SK-N-MC (cell line): ENCODE data around the gene BRSK2.

Experiments used
- EZH2 ChIP-seq: fragments of 200-600 bp; sonication (generic); IDR thresholded peaks from one replicate; pipeline ENCODE4 v1.6.1; 2017; ENCODE audit warnings: antibody characterized with exemption
- POLR2AphosphoS5 ChIP-seq: IDR thresholded peaks from 2 replicates; pipeline ENCODE4 v1.6.1; 2012; ENCODE audit warnings: mild to moderate bottlenecking, low read depth, low read length, borderline replicate concordance

DNA sequence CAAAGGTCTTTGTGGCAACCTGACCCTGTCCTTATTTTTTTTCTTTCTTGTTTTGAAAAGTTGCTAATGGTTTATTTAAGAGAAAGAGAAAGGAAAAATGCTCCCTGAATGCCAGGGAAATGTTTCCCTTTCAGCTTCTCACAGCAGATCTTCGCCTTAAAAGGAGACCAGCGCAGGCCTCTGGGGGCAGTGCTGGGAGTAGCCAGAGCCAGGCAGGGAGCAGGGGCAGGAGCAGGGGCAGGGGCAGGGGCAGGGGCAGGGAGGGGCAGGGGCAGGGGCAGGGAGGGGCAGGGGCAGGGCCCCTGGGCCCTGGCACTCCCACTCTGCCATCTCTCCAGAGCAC is 91.7 kb downstream of the BRSK2 start:
- TF ChIP-seq EZH2 (no peak), POLR2AphosphoS5 (no peak)
